ENCODE results near the gene SPECC1L. TPM values are rescaled to one million over a fixed set of nuclear protein-coding genes. Genes with fewer than 3 reads are reported as not detected.

Gene SPECC1L
- total RNA-seq, 4 donors from 2014 or later, result 63.6 to 116 (median 90.1) TPM

DNA sequence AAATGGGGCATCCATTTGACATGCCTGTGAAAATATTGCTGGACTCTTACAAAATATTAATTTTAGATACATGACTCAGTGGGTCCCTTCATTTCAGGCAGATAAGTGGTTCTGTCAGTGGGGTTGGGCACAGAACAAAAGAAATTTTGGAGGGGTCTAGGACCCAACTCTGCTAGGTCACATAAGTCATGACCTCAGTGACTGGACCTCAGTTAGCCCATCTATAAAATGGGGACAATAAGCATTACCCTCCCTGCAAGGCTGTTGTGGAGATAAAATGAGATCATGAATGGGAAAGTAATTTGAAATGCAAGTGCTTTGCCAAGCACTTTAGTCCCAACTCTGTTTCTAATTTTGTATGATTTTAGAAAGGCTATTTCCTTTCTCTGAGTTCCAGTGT, 180.5 kb downstream of the SPECC1L start:
- Histone ChIP-seq H3K27ac (replicated peaks in 1 of 4) (no peak overlapping the region), H3K4me3 (no peak overlapping the region), H3K4me1 (peaks cover 12 to 17% (median 13%) of the 10 kb centered on the region in 4 donors), H3K27me3 (no peaks in the 10 kb centered on the region), H3K36me3 (no peaks in the 10 kb centered on the region), H3K9me3 (no peaks in the 10 kb centered on the region)
- TF ChIP-seq, protein P1, sequence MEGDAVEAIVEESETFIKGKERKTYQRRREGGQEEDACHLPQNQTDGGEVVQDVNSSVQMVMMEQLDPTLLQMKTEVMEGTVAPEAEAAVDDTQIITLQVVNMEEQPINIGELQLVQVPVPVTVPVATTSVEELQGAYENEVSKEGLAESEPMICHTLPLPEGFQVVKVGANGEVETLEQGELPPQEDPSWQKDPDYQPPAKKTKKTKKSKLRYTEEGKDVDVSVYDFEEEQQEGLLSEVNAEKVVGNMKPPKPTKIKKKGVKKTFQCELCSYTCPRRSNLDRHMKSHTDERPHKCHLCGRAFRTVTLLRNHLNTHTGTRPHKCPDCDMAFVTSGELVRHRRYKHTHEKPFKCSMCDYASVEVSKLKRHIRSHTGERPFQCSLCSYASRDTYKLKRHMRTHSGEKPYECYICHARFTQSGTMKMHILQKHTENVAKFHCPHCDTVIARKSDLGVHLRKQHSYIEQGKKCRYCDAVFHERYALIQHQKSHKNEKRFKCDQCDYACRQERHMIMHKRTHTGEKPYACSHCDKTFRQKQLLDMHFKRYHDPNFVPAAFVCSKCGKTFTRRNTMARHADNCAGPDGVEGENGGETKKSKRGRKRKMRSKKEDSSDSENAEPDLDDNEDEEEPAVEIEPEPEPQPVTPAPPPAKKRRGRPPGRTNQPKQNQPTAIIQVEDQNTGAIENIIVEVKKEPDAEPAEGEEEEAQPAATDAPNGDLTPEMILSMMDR (IDR thresholded peaks at IDR 0.05), result no peak
- no peak for TF ChIP-seq POLR2A (IDR thresholded peaks at IDR 0.05; ENCODE audit: low read depth)
- TF ChIP-seq POLR2AphosphoS5 (IDR thresholded peaks at IDR 0.05), result no peak
- TF ChIP-seq EP300 (IDR thresholded peaks at IDR 0.05), result no peak
- intact Hi-C loops (cut with DNase I), result no loop called here
- DNase-seq (ENCODE audit: extremely low spot score), result no peak

- 100% methylated on average over 1 of the region's 1 CpG for WGBS
- H3K4me3 ChIP-seq, result no peak overlapping the region
- no peaks in the 10 kb centered on the region for H3K36me3 ChIP-seq
- H3K27me3 ChIP-seq, result no peaks in the 10 kb centered on the region
- no peak for DNase-seq (ENCODE audit: extremely low spot score)
- peaks cover 12 to 18% (median 15%) of the 10 kb centered on the region in 4 donors for H3K4me1 ChIP-seq
- no peak overlapping the region for H3K27ac ChIP-seq (replicated peaks in 1 of 4)
- TF ChIP-seq EP300 (IDR thresholded peaks at IDR 0.05) (no peak), POLR2AphosphoS5 (IDR thresholded peaks at IDR 0.05) (no peak), POLR2A (IDR thresholded peaks at IDR 0.05; ENCODE audit: low read depth) (no peak)
- TF ChIP-seq, protein P1 (IDR thresholded peaks at IDR 0.05), result no peak
- H3K9me3 ChIP-seq, result no peaks in the 10 kb centered on the region
- intact Hi-C loops (cut with DNase I), result no loop called here
These were observed 183.2 kb downstream of the SPECC1L start for GRCh38 chr22:24453853-24454252.

DNA sequence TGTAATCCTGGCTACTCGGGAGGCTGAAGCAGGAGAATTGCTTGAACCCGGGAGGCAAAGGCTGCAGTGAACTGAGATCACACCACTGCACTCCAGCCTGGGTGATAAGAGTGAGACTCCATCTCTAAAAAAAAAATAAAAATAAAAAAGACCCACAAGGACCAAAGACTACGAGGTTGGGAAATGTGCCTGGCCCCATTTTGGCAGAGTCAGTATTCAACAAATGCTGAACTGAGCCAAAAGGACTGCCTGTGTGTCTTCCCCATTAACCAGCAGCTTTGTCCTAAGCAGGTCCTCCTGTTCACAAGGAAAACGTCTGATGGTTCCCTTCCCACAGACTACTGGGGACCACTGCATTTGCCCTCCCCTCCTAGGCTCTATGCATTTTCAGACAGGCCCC, 184.4 kb downstream of the SPECC1L start:
- no peak overlapping the region for H3K27ac ChIP-seq (replicated peaks in 1 of 4)
- H3K4me1 ChIP-seq, result peaks cover 12 to 21% (median 15%) of the 10 kb centered on the region in 4 donors
- no peaks in the 10 kb centered on the region for H3K36me3 ChIP-seq
- TF ChIP-seq EP300 (IDR thresholded peaks at IDR 0.05) (no peak), POLR2A (IDR thresholded peaks at IDR 0.05; ENCODE audit: low read depth) (no peak), POLR2AphosphoS5 (IDR thresholded peaks at IDR 0.05) (no peak)
- TF ChIP-seq, protein P1 (IDR thresholded peaks at IDR 0.05), result no peak
- no peak for DNase-seq (ENCODE audit: extremely low spot score)
- intact Hi-C loops (cut with DNase I), result no loop called here
- no peak overlapping the region for H3K4me3 ChIP-seq
- H3K9me3 ChIP-seq, result no peaks in the 10 kb centered on the region
- WGBS, result 75% methylated on average over 4 of the region's 4 CpGs
- H3K27me3 ChIP-seq, result no peaks in the 10 kb centered on the region

- Histone ChIP-seq H3K36me3 (no peaks in the 10 kb centered on the region), H3K27ac (replicated peaks in 1 of 4) (no peak overlapping the region), H3K27me3 (no peaks in the 10 kb centered on the region), H3K4me1 (peaks cover 12 to 24% (median 19%) of the 10 kb centered on the region in 4 donors), H3K4me3 (no peak overlapping the region), H3K9me3 (no peaks in the 10 kb centered on the region)
- DNase-seq (ENCODE audit: extremely low spot score), result no peak
- TF ChIP-seq, protein P1 (IDR thresholded peaks at IDR 0.05), result no peak
- no peak for TF ChIP-seq POLR2A (IDR thresholded peaks at IDR 0.05; ENCODE audit: low read depth)
- no peak for TF ChIP-seq POLR2AphosphoS5 (IDR thresholded peaks at IDR 0.05)
- TF ChIP-seq EP300 (IDR thresholded peaks at IDR 0.05), result no peak
- intact Hi-C loops (cut with DNase I), result no loop called here
- 58% methylated on average over 9 of the region's 9 CpGs for WGBS
These were observed 185.3 kb downstream of the SPECC1L start for GRCh38 chr22:24455751-24456426.
